ENCODE measurements around the gene LAMA5. TPM values are rescaled to one million over a fixed set of nuclear protein-coding genes. Genes with fewer than 3 reads are reported as not detected.

Gene LAMA5
- total RNA-seq, 2 donors from 2014 or later = 315 to 369 TPM

- no peak overlapping the region for H3K9ac ChIP-seq (ENCODE audit: extremely low read depth, low read length, poor library complexity, severe bottlenecking)
- H3K27me3 ChIP-seq (ENCODE audit: control insufficient read depth, insufficient read depth, low read length, poor library complexity, severe bottlenecking) = no peaks in the 10 kb centered on the region
- no peak overlapping the region for H3K27ac ChIP-seq (ENCODE audit: low read depth, low read length)
- Mint-ChIP-seq H3K9me3 (no peaks in the 10 kb centered on the region), H3K4me3 (no peak overlapping the region), H3K27me3 (ENCODE audit: insufficient read depth) (no peaks in the 10 kb centered on the region), H3K27ac (no peak overlapping the region), H3K4me1 (no peaks in the 10 kb centered on the region), H3K36me3 (ENCODE audit: low read depth) (peaks cover 86% of the 10 kb centered on the region)
- H3K4me3 ChIP-seq (ENCODE audit: low read length) = no peak overlapping the region
- DNase-seq = no peak
- H3K36me3 ChIP-seq (ENCODE audit: control insufficient read depth, insufficient read depth, low read length) = peaks cover 63% of the 10 kb centered on the region
- no peak for TF ChIP-seq CTCF (conservative IDR thresholded peaks at IDR 0.05)
- 87 to 88% methylated on average over 13 of the region's 13 CpGs for WGBS, 2 experiments (ENCODE audit: insufficient coverage in 1 of 2, insufficient read length in 1 of 2)
- H3K9me3 ChIP-seq (ENCODE audit: control insufficient read depth, low read length) = no peaks in the 10 kb centered on the region
- no peaks in the 10 kb centered on the region for H3K4me1 ChIP-seq (ENCODE audit: control insufficient read depth, insufficient read depth, low read length)
These were observed 89.9 kb downstream of the LAMA5 start for GRCh38 chr20:62277253-62277652.

GRCh38 chr20:62276439-62276838 lies 90.7 kb downstream of the LAMA5 start:
- H3K9me3 Mint-ChIP-seq = no peaks in the 10 kb centered on the region
- H3K4me1 Mint-ChIP-seq = no peaks in the 10 kb centered on the region
- Histone ChIP-seq H3K9ac (ENCODE audit: extremely low read depth, low read length, poor library complexity, severe bottlenecking) (no peak overlapping the region), H3K4me3 (ENCODE audit: low read length) (no peak overlapping the region), H3K27ac (ENCODE audit: low read depth, low read length) (no peak overlapping the region), H3K4me1 (ENCODE audit: control insufficient read depth, insufficient read depth, low read length) (no peaks in the 10 kb centered on the region), H3K36me3 (ENCODE audit: control insufficient read depth, insufficient read depth, low read length) (peaks cover 59% of the 10 kb centered on the region), H3K27me3 (ENCODE audit: control insufficient read depth, insufficient read depth, low read length, poor library complexity, severe bottlenecking) (no peaks in the 10 kb centered on the region), H3K9me3 (ENCODE audit: control insufficient read depth, low read length) (no peaks in the 10 kb centered on the region)
- 85 to 90% methylated on average over 5 to 6 of the region's 6 CpGs for WGBS, 2 experiments (ENCODE audit: insufficient coverage in 1 of 2, insufficient read length in 1 of 2)
- H3K36me3 Mint-ChIP-seq (ENCODE audit: low read depth) = peaks cover 80% of the 10 kb centered on the region
- H3K27ac Mint-ChIP-seq = no peak overlapping the region
- no peaks in the 10 kb centered on the region for H3K27me3 Mint-ChIP-seq (ENCODE audit: insufficient read depth)
- TF ChIP-seq CTCF (conservative IDR thresholded peaks at IDR 0.05) = no peak
- H3K4me3 Mint-ChIP-seq = no peak overlapping the region
- no peak for DNase-seq

- H3K4me3 ChIP-seq (ENCODE audit: low read length) = no peak overlapping the region
- peaks cover 70% of the 10 kb centered on the region for H3K36me3 Mint-ChIP-seq (ENCODE audit: low read depth)
- no peak overlapping the region for H3K4me3 Mint-ChIP-seq
- H3K4me1 ChIP-seq (ENCODE audit: control insufficient read depth, insufficient read depth, low read length) = no peaks in the 10 kb centered on the region
- no peak overlapping the region for H3K27ac ChIP-seq (ENCODE audit: low read depth, low read length)
- no peaks in the 10 kb centered on the region for H3K9me3 ChIP-seq (ENCODE audit: control insufficient read depth, low read length)
- peaks cover 46% of the 10 kb centered on the region for H3K36me3 ChIP-seq (ENCODE audit: control insufficient read depth, insufficient read depth, low read length)
- DNase-seq = no peak
- no peak overlapping the region for H3K9ac ChIP-seq (ENCODE audit: extremely low read depth, low read length, poor library complexity, severe bottlenecking)
- no peak for TF ChIP-seq CTCF (conservative IDR thresholded peaks at IDR 0.05)
- H3K9me3 Mint-ChIP-seq = no peaks in the 10 kb centered on the region
- no peaks in the 10 kb centered on the region for H3K27me3 ChIP-seq (ENCODE audit: control insufficient read depth, insufficient read depth, low read length, poor library complexity, severe bottlenecking)
- no peaks in the 10 kb centered on the region for H3K27me3 Mint-ChIP-seq (ENCODE audit: insufficient read depth)
- 94 to 95% methylated on average over 8 to 10 of the region's 10 CpGs for WGBS, 2 experiments (ENCODE audit: insufficient coverage in 1 of 2, insufficient read length in 1 of 2)
- H3K27ac Mint-ChIP-seq = no peak overlapping the region
- no peaks in the 10 kb centered on the region for H3K4me1 Mint-ChIP-seq
These were observed 91.9 kb downstream of the LAMA5 start for GRCh38 chr20:62275219-62275618.

All from endodermal cell (in vitro differentiated cells).